ENCODE data around the gene IFI27L1.
A peak's percentile ranks its signal among the peaks of the same experiment; 100 is the strongest.

IFI27L1 gene

GRCh38 chr14:94079891-94080620 is 1.1 kb upstream of the IFI27L1 start:
- H3K27me3 ChIP-seq (ENCODE audit: insufficient read depth, low read length) = no peaks in the 10 kb centered on the region
- 18% methylated on average over 15 of the region's 15 CpGs for WGBS
- H3K4me1 ChIP-seq (ENCODE audit: insufficient read depth, low read length) = peaks cover 7% of the 10 kb centered on the region; the same call in 1 of the 2 replicates
- peak overlapping the region; percentile 84 for H3K9ac ChIP-seq (ENCODE audit: low read depth, low read length)
- H3K4me3 ChIP-seq (ENCODE audit: low read length) = peak overlapping the region; percentile 90
- H3K36me3 ChIP-seq (ENCODE audit: insufficient read depth, low read length) = peaks cover 35% of the 10 kb centered on the region
- H3K9me3 ChIP-seq (ENCODE audit: insufficient read depth, low read depth, low read length) = peaks cover 10% of the 10 kb centered on the region; the same call in 1 of the 2 replicates
- no peak overlapping the region for H3K27ac ChIP-seq (ENCODE audit: low read depth, low read length)

GRCh38 chr14:94081386-94081820 is 293 bp downstream of the IFI27L1 start:
- Histone ChIP-seq H3K9me3 (ENCODE audit: insufficient read depth, low read depth, low read length) (no peaks in the 10 kb centered on the region), H3K9ac (ENCODE audit: low read depth, low read length) (peak overlapping the region; percentile 84), H3K4me1 (ENCODE audit: insufficient read depth, low read length) (peaks cover 7% of the 10 kb centered on the region; the same call in 1 of the 2 replicates), H3K36me3 (ENCODE audit: insufficient read depth, low read length) (peaks cover 30% of the 10 kb centered on the region), H3K27ac (ENCODE audit: low read depth, low read length) (no peak overlapping the region), H3K27me3 (ENCODE audit: insufficient read depth, low read length) (no peaks in the 10 kb centered on the region), H3K4me3 (ENCODE audit: low read length) (peak overlapping the region; percentile 90)
- 4% methylated on average over 19 of the region's 19 CpGs for WGBS

- no peak overlapping the region for H3K9ac ChIP-seq (ENCODE audit: low read depth, low read length)
- H3K27ac ChIP-seq (ENCODE audit: low read depth, low read length) = no peak overlapping the region
- H3K36me3 ChIP-seq (ENCODE audit: insufficient read depth, low read length) = no peaks in the 10 kb centered on the region
- H3K4me3 ChIP-seq (ENCODE audit: low read length) = no peak overlapping the region
- no peaks in the 10 kb centered on the region for H3K4me1 ChIP-seq (ENCODE audit: insufficient read depth, low read length)
- no peaks in the 10 kb centered on the region for H3K9me3 ChIP-seq (ENCODE audit: insufficient read depth, low read depth, low read length)
- WGBS = 81% methylated on average over 4 of the region's 4 CpGs
- H3K27me3 ChIP-seq (ENCODE audit: insufficient read depth, low read length) = no peaks in the 10 kb centered on the region
These were observed 6.8 kb downstream of the IFI27L1 start for GRCh38 chr14:94087891-94088290.

- Histone ChIP-seq H3K36me3 (ENCODE audit: insufficient read depth, low read length) (no peaks in the 10 kb centered on the region), H3K9ac (ENCODE audit: low read depth, low read length) (no peak overlapping the region), H3K27me3 (ENCODE audit: insufficient read depth, low read length) (no peaks in the 10 kb centered on the region), H3K27ac (ENCODE audit: low read depth, low read length) (no peak overlapping the region), H3K4me3 (ENCODE audit: low read length) (no peak overlapping the region), H3K4me1 (ENCODE audit: insufficient read depth, low read length) (no peaks in the 10 kb centered on the region), H3K9me3 (ENCODE audit: insufficient read depth, low read depth, low read length) (no peaks in the 10 kb centered on the region)
- 92% methylated on average over 4 of the region's 5 CpGs for WGBS
These were observed 7.4 kb downstream of the IFI27L1 start for GRCh38 chr14:94088516-94088915.

DNA sequence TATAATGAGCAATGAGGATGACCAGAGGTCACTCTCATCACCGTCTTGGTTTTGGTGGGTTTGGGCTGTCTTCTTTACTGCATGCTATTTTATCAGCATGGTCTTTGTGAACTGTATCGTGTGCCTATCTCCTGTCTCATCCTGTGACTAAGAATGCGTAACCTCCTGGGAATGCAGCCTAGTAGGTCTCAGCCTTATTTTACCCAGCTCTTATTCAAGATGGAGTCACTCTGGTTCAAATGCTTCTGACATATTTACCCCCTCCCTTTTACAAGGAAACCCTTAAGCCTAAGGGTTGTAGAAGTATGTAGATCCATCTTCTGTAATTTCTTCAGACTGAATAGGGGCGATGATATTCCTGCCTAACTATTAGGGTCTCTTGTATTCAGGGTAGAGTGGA is 8.4 kb downstream of the IFI27L1 start:
- 90% methylated on average over 4 of the region's 4 CpGs for WGBS
- Histone ChIP-seq H3K27me3 (ENCODE audit: insufficient read depth, low read length) (no peaks in the 10 kb centered on the region), H3K9ac (ENCODE audit: low read depth, low read length) (no peak overlapping the region), H3K27ac (ENCODE audit: low read depth, low read length) (no peak overlapping the region), H3K4me3 (ENCODE audit: low read length) (no peak overlapping the region), H3K36me3 (ENCODE audit: insufficient read depth, low read length) (no peaks in the 10 kb centered on the region), H3K9me3 (ENCODE audit: insufficient read depth, low read depth, low read length) (no peaks in the 10 kb centered on the region), H3K4me1 (ENCODE audit: insufficient read depth, low read length) (no peaks in the 10 kb centered on the region)

GRCh38 chr14:94093418-94093817 is 12.3 kb downstream of the IFI27L1 start:
- no peak overlapping the region for H3K9ac ChIP-seq (ENCODE audit: low read depth, low read length)
- 93% methylated on average over 2 of the region's 2 CpGs for WGBS
- no peak overlapping the region for H3K4me3 ChIP-seq (ENCODE audit: low read length)
- H3K4me1 ChIP-seq (ENCODE audit: insufficient read depth, low read length) = no peaks in the 10 kb centered on the region
- 0 out of 2 replicates have a peak, but pooled peaks cover 5% of the 10 kb centered on the region for H3K36me3 ChIP-seq (ENCODE audit: insufficient read depth, low read length)
- no peaks in the 10 kb centered on the region for H3K27me3 ChIP-seq (ENCODE audit: insufficient read depth, low read length)
- H3K27ac ChIP-seq (ENCODE audit: low read depth, low read length) = no peak overlapping the region
- no peaks in the 10 kb centered on the region for H3K9me3 ChIP-seq (ENCODE audit: insufficient read depth, low read depth, low read length)

DNA sequence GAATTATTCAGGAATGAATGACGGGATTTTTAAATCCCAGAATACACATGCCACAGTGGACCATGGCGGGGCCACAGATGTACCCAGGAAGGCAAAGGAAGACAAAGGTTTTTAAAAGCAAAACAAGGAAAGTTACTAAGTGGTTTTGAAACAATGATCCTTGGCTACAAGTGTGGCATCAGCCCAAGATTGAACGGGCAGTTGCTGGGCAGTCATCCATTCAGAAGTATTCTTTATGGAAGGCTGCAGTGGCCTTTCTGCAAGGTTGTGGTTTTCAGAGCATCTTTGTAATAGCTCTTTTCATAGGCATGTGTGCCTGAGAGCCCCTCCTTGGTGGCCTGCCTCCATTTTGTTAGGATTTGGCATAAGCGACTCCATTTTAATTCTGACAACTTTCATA is 16.0 kb downstream of the IFI27L1 start:
- WGBS = 91% methylated on average over 4 of the region's 4 CpGs

GRCh38 chr14:94098326-94098992 is 17.3 kb downstream of the IFI27L1 start:
- H3K4me3 ChIP-seq (ENCODE audit: low read length) = no peak overlapping the region
- H3K4me1 ChIP-seq (ENCODE audit: insufficient read depth, low read length) = no peaks in the 10 kb centered on the region
- 93% methylated on average over 9 of the region's 10 CpGs for whole genome bisulfite sequencing
- H3K27me3 ChIP-seq (ENCODE audit: insufficient read depth, low read length) = no peaks in the 10 kb centered on the region
- H3K9ac ChIP-seq (ENCODE audit: low read depth, low read length) = no peak overlapping the region
- H3K36me3 ChIP-seq (ENCODE audit: insufficient read depth, low read length) = 0 out of 2 replicates have a peak, but pooled peaks cover 5% of the 10 kb centered on the region
- no peaks in the 10 kb centered on the region for H3K9me3 ChIP-seq (ENCODE audit: insufficient read depth, low read depth, low read length)
- no peak overlapping the region for H3K27ac ChIP-seq (ENCODE audit: low read depth, low read length)

More for the DNA sequence above, 16.0 kb downstream of the IFI27L1 start:
- no peak overlapping the region for H3K27ac ChIP-seq (ENCODE audit: low read depth, low read length)
- no peak overlapping the region for H3K9ac ChIP-seq (ENCODE audit: low read depth, low read length)
- 0 out of 2 replicates have a peak, but pooled peaks cover 5% of the 10 kb centered on the region for H3K36me3 ChIP-seq (ENCODE audit: insufficient read depth, low read length)
- H3K27me3 ChIP-seq (ENCODE audit: insufficient read depth, low read length) = no peaks in the 10 kb centered on the region
- no peaks in the 10 kb centered on the region for H3K9me3 ChIP-seq (ENCODE audit: insufficient read depth, low read depth, low read length)
- no peaks in the 10 kb centered on the region for H3K4me1 ChIP-seq (ENCODE audit: insufficient read depth, low read length)
- no peak overlapping the region for H3K4me3 ChIP-seq (ENCODE audit: low read length)

GRCh38 chr14:94099006-94099405 is 17.9 kb downstream of the IFI27L1 start:
- Histone ChIP-seq H3K27ac (ENCODE audit: low read depth, low read length) (no peak overlapping the region), H3K36me3 (ENCODE audit: insufficient read depth, low read length) (0 out of 2 replicates have a peak, but pooled peaks cover 5% of the 10 kb centered on the region), H3K27me3 (ENCODE audit: insufficient read depth, low read length) (no peaks in the 10 kb centered on the region), H3K9me3 (ENCODE audit: insufficient read depth, low read depth, low read length) (no peaks in the 10 kb centered on the region), H3K4me1 (ENCODE audit: insufficient read depth, low read length) (no peaks in the 10 kb centered on the region), H3K9ac (ENCODE audit: low read depth, low read length) (no peak overlapping the region), H3K4me3 (ENCODE audit: low read length) (no peak overlapping the region)
- WGBS = 93% methylated on average over 6 of the region's 6 CpGs

GRCh38 chr14:94100847-94101246 is 19.7 kb downstream of the IFI27L1 start:
- Histone ChIP-seq H3K4me1 (ENCODE audit: insufficient read depth, low read length) (no peaks in the 10 kb centered on the region), H3K27ac (ENCODE audit: low read depth, low read length) (no peak overlapping the region), H3K9me3 (ENCODE audit: insufficient read depth, low read depth, low read length) (no peaks in the 10 kb centered on the region), H3K9ac (ENCODE audit: low read depth, low read length) (no peak overlapping the region), H3K4me3 (ENCODE audit: low read length) (no peak overlapping the region), H3K27me3 (ENCODE audit: insufficient read depth, low read length) (no peaks in the 10 kb centered on the region), H3K36me3 (ENCODE audit: insufficient read depth, low read length) (0 out of 2 replicates have a peak, but pooled peaks cover 5% of the 10 kb centered on the region)
- 83% methylated on average over 4 of the region's 4 CpGs for WGBS

GRCh38 chr14:94101748-94102147 is 20.6 kb downstream of the IFI27L1 start:
- no peak overlapping the region for H3K27ac ChIP-seq (ENCODE audit: low read depth, low read length)
- no peaks in the 10 kb centered on the region for H3K4me1 ChIP-seq (ENCODE audit: insufficient read depth, low read length)
- no peak overlapping the region for H3K4me3 ChIP-seq (ENCODE audit: low read length)
- H3K9ac ChIP-seq (ENCODE audit: low read depth, low read length) = no peak overlapping the region
- H3K36me3 ChIP-seq (ENCODE audit: insufficient read depth, low read length) = 0 out of 2 replicates have a peak, but pooled peaks cover 4% of the 10 kb centered on the region
- WGBS = 95% methylated on average over 10 of the region's 10 CpGs
- H3K27me3 ChIP-seq (ENCODE audit: insufficient read depth, low read length) = no peaks in the 10 kb centered on the region
- H3K9me3 ChIP-seq (ENCODE audit: insufficient read depth, low read depth, low read length) = no peaks in the 10 kb centered on the region
